SIG-M5 (cell line): ENCODE data around the gene JUND.

Experiments used
- DNase-seq: peaks from one replicate; lab custom pipeline; 2025; lab: John Stamatoyannopoulos, UW

The JUND gene

DNA sequence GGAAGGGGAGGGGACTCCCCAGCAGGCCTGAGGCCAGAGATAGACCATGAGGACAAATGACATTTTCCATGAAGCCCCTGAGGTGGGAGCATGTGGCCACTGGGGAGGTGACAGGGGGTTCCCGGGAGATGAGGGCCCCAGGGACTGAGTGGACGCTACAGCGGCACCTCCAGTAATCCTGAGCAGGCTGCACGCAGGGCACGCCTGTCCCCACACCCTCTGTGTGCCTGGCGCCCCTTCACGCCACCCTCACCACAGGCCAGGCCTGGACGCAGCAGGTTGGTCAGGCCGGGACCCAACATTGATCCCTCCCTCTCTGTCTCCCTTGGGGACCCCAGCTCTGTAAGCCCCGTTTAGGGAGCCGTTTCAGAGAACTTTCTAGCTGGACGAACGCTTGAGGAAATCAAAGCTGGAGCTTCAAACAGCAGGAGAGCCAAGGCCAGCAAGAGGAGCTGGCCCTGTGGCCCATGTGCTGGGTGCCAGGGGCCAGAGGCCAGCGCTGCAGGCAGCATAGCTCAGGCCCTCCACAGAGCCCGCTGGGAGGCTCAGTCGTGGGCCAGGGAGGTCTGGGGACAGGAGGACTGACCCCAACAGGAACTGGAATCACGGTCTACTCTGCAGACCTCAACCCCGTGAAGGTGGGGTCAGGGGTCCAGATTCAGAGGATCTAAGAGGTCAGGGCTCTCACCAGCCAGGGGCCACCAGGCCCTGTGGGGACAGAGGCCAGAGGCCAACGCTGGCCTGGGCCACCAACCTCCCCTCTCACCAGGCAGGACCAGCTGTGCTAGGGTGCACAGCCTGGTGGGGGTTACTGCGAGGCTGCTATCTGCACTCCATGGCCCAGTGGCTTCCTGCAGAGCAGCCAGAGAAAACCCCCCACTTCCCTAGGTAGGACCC is 26.9 kb upstream of the JUND start:
- DNase-seq, result no peak

- no peak for DNase-seq
Observed at GRCh38 chr19:18307271-18307681, 25.9 kb upstream of the JUND start.

GRCh38 chr19:18306888-18307260 is 25.5 kb upstream of the JUND start:
- no peak for DNase-seq

- DNase-seq, result no peak
Observed at GRCh38 chr19:18306209-18306887, 24.9 kb upstream of the JUND start.

- DNase-seq, result no peak
Observed at GRCh38 chr19:18304458-18305310, 23.3 kb upstream of the JUND start.

DNA sequence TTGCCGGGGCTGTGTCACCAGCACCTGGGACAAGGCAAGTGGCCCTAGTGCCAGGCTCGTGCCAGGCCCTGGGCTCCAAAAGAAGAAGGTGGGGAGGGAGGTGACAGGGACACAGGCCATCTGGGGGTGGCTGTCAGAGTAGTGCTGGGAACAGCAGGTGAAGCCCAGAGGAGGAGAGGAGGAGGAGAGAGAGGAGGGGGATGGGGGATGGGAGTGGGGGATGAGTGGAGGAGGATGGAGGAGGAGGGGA is 22.7 kb upstream of the JUND start:
- DNase-seq, result no peak

DNA sequence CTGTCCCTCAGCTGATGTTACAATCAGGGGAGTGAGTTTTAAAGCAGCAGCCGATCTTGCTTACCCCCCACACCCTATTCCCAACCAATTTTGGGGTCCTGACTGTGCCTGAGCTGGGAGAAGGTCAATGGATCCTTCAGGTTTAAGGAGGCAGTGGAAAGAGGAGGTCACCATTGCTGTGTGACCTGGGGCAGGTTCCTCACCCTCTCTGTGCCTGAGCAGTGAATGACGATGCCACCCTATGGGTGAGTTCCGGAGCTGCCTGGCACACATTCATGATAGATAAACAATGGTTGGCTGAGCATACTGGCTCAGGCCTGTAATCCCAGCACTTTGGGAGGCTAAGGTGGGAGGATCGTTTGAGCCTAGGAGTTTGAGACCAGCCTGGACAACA is 20.3 kb upstream of the JUND start:
- no peak for DNase-seq

GRCh38 chr19:18300930-18301717 is 19.7 kb upstream of the JUND start:
- no peak for DNase-seq

- DNase-seq, result no peak
Observed at GRCh38 chr19:18299654-18300053, 18.2 kb upstream of the JUND start.

DNA sequence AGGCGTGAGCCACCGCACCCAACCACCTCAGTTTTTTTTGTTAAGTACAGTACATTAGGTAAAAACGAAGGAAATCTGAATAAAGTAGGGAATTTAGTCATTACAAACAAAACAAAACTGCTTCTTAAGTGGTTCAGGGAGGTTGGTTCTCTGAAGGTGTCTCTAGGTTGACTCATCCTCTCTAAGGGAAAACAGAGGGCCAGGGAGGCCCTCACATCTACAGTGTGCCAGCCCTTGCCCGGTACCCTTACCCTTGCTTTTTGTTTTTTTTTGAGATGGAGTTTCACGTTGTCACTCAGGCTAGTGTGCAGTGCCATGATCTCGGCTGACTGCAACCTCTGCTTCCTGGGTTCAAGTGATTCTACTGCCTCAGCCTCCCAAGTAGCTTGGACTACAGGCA is 17.2 kb upstream of the JUND start:
- no peak for DNase-seq

DNA sequence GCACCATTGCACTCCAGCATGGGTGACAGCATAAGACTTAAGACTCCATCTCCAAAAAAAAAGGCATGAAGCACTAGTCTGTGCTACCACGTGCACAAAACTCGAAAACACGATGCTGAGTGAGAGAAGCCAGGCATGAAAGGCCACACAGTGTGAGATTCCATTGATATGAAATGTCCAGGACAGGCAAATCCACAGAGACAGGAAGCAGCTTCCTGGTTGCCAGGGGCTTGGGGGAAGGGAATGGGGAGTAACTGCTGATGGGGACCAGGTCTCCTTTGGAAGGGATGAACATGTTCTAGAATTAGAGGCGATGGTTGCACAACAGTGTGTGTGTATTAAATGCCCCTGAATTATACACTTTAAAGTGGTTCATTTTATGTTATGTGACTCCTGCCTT is 15.9 kb upstream of the JUND start:
- no peak for DNase-seq

- no peak for DNase-seq
Observed at GRCh38 chr19:18295034-18295451, 13.6 kb upstream of the JUND start.

DNA sequence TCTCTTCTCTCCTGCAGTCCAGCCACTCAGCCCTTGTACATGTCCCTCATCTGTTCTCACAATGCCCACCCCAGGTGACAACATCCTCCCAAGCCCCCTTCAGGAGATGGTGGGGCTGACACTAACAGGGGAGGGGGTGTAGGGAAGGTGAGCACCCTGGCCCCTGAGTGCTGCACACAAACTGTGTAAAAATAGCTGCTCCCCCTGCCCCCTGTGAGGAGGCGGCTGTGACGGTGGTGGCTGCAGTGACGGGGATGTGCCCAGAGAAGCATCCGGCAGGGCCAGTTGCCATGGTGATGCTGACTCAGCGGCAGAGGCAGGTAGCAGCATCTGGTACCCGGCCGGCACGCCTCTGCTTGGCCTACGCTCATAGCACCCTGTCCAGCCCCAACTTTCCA is 13.0 kb upstream of the JUND start:
- no peak for DNase-seq

- DNase-seq, result no peak
Observed at GRCh38 chr19:18293642-18294466, 12.4 kb upstream of the JUND start.

DNA sequence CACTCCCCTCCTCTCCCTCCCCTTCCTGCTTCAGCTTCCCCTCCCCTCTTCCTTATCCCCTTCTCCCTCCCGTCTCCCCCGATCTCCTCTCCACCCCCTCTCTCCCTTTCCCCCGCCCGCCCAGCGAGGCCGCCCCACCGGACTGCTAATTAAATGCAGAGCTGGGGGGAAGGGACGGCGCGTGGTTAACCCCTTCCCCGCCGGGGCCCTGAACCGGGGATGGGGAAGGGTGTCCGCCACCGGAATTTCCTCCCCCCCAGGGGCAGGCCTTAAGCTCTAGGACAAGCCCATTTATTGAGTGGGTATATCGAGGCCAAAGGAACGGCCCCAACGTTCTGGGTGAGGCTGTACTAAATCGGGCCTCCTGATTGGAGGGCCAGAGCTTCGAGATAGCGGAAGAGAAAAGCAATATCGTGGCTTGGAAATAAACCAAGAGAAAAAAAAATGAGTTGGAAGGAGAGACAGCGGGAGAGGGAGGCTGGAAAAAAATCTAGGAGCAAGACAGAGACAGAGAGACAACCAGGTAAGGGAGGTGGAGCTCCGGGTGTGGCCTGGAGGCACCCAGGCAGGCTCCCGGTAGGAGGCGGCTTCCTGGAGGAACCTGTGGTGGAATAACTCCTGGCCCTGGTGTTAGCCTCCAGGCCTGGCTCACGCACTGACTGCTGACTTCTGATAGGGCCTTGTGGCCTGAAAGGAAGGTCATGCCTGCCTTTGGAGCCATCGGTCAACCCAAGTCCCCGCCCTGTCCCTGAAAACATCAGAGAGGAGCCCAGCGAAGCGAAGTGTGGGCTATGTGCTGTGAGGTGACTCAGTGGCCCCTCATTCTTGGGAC is 11.6 kb upstream of the JUND start:
- DNase-seq, result no peak

DNA sequence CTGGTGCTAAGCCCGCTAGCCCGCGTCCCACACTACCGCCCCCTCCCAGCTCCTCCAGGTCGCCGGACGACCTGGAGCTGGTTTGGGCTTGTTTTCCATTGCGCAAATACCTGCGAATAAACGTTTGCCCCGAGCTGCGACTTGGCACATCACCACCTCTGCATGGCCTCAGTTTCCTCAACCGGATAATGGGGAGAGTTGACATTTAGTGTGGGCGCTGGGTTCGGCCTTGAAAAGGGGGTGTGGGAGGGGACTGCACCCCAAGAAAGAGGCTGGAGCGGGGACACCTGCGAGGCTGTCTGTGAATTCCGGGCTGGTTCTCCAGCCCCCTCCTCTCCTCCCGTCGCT is 11.0 kb upstream of the JUND start:
- no peak for DNase-seq

DNA sequence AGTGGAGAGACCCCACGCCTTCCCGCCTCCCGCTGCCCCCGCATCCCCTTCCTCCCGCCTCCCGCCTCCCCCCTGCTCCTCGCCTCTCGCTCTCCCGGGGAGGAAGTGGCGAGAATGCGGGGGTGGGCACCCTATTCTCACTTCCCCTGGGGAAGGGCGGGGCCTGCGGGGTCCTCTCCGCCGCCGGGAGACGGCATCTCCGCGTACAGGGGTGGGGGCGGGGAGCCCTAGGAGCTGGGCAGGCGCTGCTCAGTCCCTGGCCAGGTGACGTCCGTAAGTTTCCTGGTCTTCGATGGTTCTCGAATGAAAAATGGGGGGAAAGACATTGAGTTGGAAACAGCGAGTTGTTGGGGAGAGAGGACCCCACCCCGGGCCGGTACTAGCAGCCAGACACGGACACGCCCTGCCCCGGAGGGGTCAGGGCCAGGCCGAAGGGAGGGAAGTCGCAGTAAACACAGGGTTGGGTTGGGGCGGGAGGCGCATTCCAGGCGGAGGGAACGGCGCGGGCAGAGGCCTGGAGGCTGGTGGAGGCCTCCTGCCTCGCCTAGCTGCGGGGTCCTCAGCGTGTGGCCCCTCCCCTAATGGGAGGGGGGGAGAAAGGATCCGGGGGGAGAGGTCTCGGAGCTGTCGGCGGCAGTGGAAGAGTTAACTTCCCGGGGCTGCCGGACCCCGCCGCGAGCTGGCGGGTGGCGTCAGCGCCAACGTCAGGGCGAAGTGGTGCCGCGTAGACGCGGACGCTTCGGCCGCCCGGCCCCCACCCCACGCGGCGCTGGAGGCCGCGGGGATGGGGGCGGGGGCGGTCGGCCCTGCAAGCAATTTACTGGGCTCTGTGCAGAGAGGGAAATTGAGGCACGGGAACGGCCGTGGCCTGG is 10.4 kb upstream of the JUND start:
- no peak for DNase-seq

DNA sequence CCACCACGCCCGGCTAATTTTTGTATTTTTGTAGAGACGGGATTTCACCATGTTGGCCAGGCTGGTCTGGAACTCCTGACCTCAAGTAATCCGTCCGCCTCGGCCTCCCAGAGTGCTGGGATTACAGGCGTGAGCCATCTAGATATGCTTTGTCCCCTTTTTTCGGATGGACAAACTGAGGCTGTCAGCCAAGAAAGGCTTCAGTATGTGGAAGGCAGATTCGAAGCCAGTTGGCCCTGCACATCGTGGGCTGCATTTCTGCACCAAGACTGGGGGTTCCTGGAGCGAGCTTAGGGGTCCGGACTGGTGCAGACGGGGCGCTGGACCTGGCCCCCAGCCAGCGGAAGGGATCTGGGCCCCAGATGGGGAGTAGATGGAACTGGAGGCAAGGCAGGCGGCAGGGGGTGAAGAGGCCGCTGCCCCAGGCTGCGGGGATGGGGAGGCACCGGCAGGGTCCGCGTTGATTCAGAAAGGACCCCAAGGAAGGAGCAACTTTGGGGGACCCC is 9.7 kb upstream of the JUND start:
- DNase-seq, result no peak

DNA sequence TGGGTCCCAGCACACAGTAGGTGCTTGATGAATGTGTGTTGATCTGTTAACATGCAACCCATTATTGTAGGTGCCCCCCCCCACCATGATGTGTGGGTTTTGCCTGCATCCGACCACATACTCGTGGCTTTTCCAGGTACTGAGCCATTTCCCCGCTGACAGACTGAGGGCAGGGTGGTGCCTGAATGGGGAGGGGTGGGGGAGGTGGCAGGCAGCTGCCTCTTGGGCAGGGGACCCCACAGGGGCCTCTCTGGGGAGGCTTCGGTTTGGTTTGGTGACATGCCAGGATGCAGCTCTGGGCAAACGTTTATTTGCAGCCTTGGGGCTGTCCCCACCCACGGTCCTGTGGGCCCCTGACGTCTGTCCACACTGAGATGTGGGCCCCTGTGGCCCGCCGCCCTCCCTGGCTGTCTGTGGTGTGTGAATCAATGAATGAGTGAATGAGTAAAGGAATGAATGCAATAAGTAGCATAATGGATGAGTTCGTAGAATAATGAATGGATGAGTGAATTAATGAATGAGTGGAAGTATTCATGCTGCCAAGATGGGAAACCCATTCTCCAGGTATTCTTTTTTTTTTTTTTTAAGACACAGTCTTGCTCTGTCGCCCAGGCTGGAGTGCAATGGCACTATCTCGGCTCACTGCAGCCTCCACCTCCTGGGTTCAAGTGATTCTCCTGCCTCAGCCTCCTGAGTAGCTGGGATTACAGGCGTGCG is 9.0 kb upstream of the JUND start:
- no peak for DNase-seq
